Measurements from ENCODE around the gene FAM170A.

Gene FAM170A, protein sequence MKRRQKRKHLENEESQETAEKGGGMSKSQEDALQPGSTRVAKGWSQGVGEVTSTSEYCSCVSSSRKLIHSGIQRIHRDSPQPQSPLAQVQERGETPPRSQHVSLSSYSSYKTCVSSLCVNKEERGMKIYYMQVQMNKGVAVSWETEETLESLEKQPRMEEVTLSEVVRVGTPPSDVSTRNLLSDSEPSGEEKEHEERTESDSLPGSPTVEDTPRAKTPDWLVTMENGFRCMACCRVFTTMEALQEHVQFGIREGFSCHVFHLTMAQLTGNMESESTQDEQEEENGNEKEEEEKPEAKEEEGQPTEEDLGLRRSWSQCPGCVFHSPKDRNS

DNA sequence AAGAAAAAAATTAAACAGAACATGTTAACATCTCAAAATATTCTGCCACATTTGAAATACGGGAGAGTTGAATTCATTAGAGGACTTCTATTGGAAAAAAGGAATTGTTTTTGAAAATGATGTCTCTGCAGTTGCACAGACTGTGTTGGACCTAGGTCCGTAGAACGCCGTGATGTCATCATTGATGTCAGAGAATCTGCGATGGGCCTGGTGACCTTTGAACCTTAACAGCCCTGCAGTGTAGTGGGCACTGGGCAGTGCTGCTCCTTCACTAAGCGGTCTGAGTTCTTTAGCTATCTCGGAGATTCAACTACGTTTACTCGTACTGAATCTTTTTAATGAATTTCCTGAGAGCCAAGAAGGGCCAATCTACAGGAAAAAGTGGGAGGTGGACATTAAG, at the start of gene FAM170A:
Gene FAM170A (plus strand): TSS at position 220 of the 400 bp plus-strand sequence. CDS start 211 bp downstream, outside the sequence.
- Histone ChIP-seq H3K4me1 (ENCODE audit: insufficient read depth, low read length) (0 out of 2 replicates have a peak, but pooled peaks cover 4% of the 10 kb centered on the region), H3K9me3 (ENCODE audit: control insufficient read depth, insufficient read depth, low read length) (no peaks in the 10 kb centered on the region), H3K9ac (ENCODE audit: low read depth, low read length) (no peak within 1 kb of the TSS), H3K36me3 (ENCODE audit: insufficient read depth, low read length) (no peaks in the 10 kb centered on the region)

DNA sequence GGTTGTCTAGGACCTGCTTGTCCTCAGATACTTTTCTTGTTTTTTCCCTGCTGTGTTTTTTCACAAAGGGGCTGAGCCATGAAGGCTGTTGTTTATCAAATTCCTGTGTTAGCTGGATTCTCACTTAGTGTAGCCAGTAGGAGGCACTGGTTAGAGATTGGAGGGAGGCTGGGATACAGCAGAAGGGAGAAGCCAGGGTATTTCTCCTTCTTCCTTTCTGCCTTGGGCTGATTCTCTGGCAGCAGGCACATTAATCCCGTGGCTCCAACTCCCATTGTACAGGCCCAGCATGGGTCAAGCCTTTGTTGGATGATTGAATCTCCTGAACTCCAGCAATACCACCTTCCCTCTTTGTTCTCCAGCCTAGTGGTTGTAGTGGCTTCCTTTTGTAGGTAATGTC, 46.4 kb upstream of the FAM170A start:
- no peaks in the 10 kb centered on the region; the same call in 1 of the 2 replicates for H3K9me3 ChIP-seq (ENCODE audit: control insufficient read depth, insufficient read depth, low read length)
- H3K9ac ChIP-seq (ENCODE audit: low read depth, low read length): no peak overlapping the region
- peaks cover 8% of the 10 kb centered on the region; the same call in 1 of the 2 replicates for H3K4me1 ChIP-seq (ENCODE audit: insufficient read depth, low read length)
- H3K36me3 ChIP-seq (ENCODE audit: insufficient read depth, low read length): no peaks in the 10 kb centered on the region

DNA sequence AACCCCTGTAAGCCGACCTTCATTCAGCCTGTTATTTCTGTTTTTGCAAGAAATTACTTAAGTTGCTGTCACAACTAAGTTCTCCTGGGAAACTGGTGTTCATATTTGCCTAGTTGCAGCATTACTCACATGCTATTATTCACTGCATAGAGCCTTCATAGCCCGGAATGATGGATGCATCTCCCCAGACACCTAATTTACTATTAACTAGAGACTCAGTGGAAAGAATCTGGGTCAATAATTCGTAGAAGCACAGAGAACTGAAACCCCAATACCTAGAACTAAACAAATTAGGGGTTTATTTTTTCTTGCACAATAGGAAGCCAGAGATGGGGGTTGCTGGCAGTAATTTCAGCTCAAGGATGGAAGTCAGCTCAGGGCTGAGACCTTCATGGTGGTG, 45.7 kb upstream of the FAM170A start:
- Histone ChIP-seq H3K4me1 (ENCODE audit: insufficient read depth, low read length) (peaks cover 8% of the 10 kb centered on the region; the same call in 1 of the 2 replicates), H3K36me3 (ENCODE audit: insufficient read depth, low read length) (no peaks in the 10 kb centered on the region), H3K9ac (ENCODE audit: low read depth, low read length) (no peak overlapping the region)

DNA sequence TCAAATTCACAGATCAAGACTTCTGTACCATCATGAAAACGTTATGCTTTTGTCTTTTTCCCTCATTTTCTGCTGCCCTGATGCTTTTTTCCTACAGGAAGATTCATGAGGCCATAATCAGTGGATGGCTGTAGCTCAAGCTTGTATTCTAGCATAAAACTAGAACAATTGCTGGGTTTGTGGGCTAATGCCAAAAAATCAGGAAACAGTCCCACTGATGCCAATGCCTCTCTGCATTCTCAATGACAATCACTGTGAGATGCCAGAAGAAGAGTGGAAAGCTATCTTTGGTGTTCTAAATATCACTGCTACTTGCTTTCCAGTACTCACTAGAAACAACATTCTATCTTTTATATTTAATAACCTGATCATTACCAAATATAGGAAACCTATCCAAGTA, 33.3 kb upstream of the FAM170A start:
- Histone ChIP-seq H3K9me3 (ENCODE audit: control insufficient read depth, insufficient read depth, low read length) (no peaks in the 10 kb centered on the region), H3K9ac (ENCODE audit: low read depth, low read length) (no peak overlapping the region), H3K36me3 (ENCODE audit: insufficient read depth, low read length) (no peaks in the 10 kb centered on the region), H3K4me1 (ENCODE audit: insufficient read depth, low read length) (no peaks in the 10 kb centered on the region)

More for the DNA sequence above, 45.7 kb upstream of the FAM170A start:
- H3K9me3 ChIP-seq (ENCODE audit: control insufficient read depth, insufficient read depth, low read length): no peaks in the 10 kb centered on the region; the same call in 1 of the 2 replicates

DNA sequence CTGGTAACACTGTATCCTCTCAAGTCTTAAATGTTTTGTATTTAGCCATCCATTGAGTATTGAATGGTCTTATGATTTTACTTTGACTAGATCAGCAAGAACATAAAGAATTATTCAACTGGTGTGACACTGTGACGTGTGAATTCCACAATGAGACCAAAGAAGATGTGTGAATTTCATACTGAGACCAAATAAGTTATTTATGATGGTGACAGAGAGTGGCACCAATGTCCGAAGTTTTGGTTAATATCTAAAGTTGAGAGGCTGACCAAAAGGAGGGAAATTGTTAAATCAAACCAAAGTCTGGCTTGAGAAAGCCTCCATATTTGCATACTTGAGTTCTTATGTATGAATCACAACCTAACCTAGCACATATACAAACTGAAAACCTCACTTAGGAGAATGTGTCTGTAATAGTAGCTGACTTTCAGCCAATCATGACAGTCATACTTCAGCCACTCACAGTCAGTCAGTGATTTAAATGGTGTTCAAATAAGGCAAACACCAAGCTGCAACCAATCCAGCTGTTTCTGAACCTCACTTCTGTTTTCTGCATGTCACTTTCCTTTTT, 31.5 kb upstream of the FAM170A start:
- Histone ChIP-seq H3K36me3 (ENCODE audit: insufficient read depth, low read length) (no peaks in the 10 kb centered on the region), H3K9ac (ENCODE audit: low read depth, low read length) (no peak overlapping the region), H3K4me1 (ENCODE audit: insufficient read depth, low read length) (no peaks in the 10 kb centered on the region), H3K9me3 (ENCODE audit: control insufficient read depth, insufficient read depth, low read length) (no peaks in the 10 kb centered on the region)

DNA sequence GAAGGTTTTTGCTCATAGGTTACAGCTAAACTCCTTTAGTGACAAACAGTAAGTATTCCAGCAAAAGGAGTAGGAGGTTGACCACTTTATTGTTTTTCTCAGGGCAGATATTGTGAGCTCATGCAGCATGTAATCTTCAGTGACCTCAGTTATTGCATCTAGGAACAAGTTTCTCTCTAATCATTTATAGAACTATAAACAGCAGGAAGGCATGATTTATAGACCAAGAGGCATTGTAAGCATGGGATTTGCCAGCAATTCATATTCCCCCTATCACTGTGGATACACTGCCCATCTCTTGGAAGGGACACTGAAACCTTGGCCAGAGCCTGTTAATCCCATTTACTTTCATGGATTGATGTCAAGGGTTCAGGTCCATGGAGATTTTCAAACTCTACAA, 15.4 kb upstream of the FAM170A start:
- H3K36me3 ChIP-seq (ENCODE audit: insufficient read depth, low read length): no peaks in the 10 kb centered on the region
- H3K9me3 ChIP-seq (ENCODE audit: control insufficient read depth, insufficient read depth, low read length): no peaks in the 10 kb centered on the region
- H3K9ac ChIP-seq (ENCODE audit: low read depth, low read length): no peak overlapping the region
- H3K4me1 ChIP-seq (ENCODE audit: insufficient read depth, low read length): peaks cover 8% of the 10 kb centered on the region; the same call in 1 of the 2 replicates

DNA sequence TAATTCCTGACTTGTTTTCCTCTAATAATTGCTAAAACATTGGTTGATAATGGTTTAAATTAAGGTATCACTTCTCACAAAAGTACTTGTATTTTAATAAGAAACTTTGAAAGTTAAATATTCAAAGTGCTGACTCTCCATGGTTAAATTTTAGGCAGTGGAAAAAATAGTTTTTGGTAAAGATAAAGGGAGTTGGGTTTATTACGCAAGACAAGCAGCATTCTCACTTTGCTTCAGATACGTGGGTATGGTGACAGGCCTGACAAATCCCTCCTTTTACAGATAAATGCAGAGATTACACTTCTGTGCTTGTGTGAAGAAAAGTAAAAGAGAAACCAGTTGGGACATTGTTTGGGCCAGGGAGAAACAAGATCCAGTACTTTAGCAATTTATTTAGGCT, 14.5 kb upstream of the FAM170A start:
- Histone ChIP-seq H3K36me3 (ENCODE audit: insufficient read depth, low read length) (no peaks in the 10 kb centered on the region), H3K9me3 (ENCODE audit: control insufficient read depth, insufficient read depth, low read length) (no peaks in the 10 kb centered on the region), H3K4me1 (ENCODE audit: insufficient read depth, low read length) (peaks cover 4% of the 10 kb centered on the region; the same call in 1 of the 2 replicates), H3K9ac (ENCODE audit: low read depth, low read length) (no peak overlapping the region)

DNA sequence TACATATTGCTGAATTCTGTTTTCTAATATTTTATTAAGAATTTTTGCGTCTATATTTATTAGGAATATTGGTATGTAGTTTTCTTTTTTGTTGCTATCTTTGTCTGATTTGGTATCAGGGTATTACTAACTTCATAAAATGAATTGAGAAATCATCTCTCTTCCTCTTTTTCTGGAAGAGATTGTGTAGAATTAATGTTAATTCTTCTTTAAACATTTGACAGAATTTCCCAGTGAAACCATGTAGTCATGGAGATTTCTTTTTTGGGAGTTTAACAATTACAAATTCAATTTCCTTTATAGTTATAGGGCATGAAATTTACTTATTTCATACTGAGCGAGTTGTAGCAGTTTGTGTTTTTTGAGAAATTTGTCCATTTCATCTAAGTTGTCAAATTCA, 3.3 kb upstream of the FAM170A start:
- H3K4me1 ChIP-seq (ENCODE audit: insufficient read depth, low read length): 0 out of 2 replicates have a peak, but pooled peaks cover 4% of the 10 kb centered on the region
- no peaks in the 10 kb centered on the region for H3K9me3 ChIP-seq (ENCODE audit: control insufficient read depth, insufficient read depth, low read length)
- no peaks in the 10 kb centered on the region for H3K36me3 ChIP-seq (ENCODE audit: insufficient read depth, low read length)

DNA sequence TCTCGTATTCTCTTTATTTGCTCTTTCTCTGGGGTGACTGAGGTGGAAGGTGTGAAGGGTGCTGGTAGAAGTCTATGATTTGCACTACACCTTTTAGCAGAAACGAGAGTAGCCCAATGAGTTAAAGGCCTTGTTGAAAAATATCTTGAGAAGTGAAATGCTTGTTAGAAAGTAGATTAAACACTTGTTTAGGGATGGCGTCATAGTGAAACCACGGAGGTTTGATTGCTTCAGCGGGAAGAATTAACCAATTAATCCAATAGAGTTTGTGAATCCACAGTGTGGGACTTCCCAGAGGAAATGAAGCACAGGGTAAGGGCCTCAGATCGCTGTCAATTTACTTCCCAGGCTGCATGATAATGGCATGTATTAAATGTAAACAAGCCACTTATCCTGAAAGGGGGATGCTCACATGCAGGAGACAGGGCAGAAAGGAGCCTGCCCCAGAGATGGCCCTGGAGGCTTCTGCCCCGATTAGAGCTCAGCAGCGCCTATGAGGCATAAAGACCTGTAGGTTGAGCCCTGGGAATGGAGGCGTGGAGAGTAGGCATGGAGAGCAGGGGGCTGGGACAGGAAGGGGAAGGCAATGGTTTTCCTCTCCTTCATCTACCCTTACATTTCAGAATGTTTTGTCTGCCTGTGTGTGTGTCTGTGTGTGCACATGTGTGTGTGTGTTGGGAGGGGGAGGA, 1.5 kb downstream of the FAM170A start:
- no peak overlapping the region for H3K9ac ChIP-seq (ENCODE audit: low read depth, low read length)
- 0 out of 2 replicates have a peak, but pooled peaks cover 4% of the 10 kb centered on the region for H3K4me1 ChIP-seq (ENCODE audit: insufficient read depth, low read length)
- H3K36me3 ChIP-seq (ENCODE audit: insufficient read depth, low read length): no peaks in the 10 kb centered on the region
- no peaks in the 10 kb centered on the region for H3K9me3 ChIP-seq (ENCODE audit: control insufficient read depth, insufficient read depth, low read length)

More for the DNA sequence above, 3.3 kb upstream of the FAM170A start:
- H3K9ac ChIP-seq (ENCODE audit: low read depth, low read length): no peak overlapping the region

DNA sequence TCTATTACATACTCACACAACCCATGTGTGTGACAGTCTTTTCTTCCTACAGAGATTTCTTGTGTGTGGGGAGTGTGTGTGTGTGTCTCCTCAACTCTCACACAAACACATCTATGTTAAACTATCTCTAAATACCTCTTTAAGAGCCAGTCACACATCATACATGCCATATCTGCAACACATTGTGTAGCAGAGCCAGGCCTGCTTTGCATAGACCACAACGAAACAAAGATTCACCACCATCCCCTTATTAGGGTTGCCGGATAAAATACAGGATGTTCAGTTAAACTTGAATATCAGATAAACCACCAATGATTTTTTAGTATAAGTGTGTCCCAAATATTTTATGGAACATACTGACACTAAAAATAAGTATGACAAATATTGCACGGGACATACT, 2.3 kb downstream of the FAM170A start:
- H3K9me3 ChIP-seq (ENCODE audit: control insufficient read depth, insufficient read depth, low read length): no peaks in the 10 kb centered on the region
- no peak overlapping the region for H3K9ac ChIP-seq (ENCODE audit: low read depth, low read length)
- no peaks in the 10 kb centered on the region for H3K36me3 ChIP-seq (ENCODE audit: insufficient read depth, low read length)
- 0 out of 2 replicates have a peak, but pooled peaks cover 4% of the 10 kb centered on the region for H3K4me1 ChIP-seq (ENCODE audit: insufficient read depth, low read length)

DNA sequence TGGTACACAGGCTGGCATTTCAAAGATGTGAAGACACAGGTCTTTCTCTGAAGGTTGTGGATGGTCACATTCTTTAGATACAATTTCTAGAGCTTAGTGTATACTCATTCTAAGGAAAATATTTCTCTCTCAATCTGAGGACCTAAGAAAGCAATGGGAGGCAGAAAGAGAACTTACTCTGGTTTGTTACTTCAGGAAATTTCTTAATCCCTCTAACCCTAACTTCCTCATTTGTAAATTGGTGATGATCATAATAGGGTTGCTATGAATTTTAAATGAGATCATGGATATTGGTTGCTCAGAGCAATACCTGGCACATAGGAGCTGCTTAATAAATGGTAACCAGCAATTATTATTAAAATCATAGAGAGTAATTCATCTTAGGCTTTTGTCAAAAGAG, 22.1 kb downstream of the FAM170A start:
- Histone ChIP-seq H3K9me3 (ENCODE audit: control insufficient read depth, insufficient read depth, low read length) (no peaks in the 10 kb centered on the region), H3K36me3 (ENCODE audit: insufficient read depth, low read length) (no peaks in the 10 kb centered on the region), H3K9ac (ENCODE audit: low read depth, low read length) (no peak overlapping the region), H3K4me1 (ENCODE audit: insufficient read depth, low read length) (no peaks in the 10 kb centered on the region)

DNA sequence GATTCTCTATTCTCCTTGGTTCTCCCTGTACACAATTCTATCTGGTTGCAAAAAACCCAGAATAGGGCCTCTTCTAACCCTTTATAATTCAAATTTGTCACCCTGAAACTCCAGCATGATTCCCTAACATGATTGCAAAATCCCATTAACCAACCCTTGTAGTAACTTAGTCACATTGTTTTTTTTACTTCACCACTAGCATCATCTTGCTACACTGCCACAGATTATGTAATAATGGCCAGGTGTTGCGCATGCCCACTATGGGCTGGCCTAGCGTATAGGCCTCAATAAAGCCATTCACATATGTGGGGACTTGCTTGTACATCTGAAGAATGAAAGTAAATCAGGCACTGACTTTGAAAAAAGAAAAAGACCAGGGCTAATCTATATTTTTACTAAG, 25.7 kb downstream of the FAM170A start:
- Histone ChIP-seq H3K36me3 (ENCODE audit: insufficient read depth, low read length) (no peaks in the 10 kb centered on the region), H3K9ac (ENCODE audit: low read depth, low read length) (no peak overlapping the region), H3K9me3 (ENCODE audit: control insufficient read depth, insufficient read depth, low read length) (no peaks in the 10 kb centered on the region), H3K4me1 (ENCODE audit: insufficient read depth, low read length) (no peaks in the 10 kb centered on the region)

DNA sequence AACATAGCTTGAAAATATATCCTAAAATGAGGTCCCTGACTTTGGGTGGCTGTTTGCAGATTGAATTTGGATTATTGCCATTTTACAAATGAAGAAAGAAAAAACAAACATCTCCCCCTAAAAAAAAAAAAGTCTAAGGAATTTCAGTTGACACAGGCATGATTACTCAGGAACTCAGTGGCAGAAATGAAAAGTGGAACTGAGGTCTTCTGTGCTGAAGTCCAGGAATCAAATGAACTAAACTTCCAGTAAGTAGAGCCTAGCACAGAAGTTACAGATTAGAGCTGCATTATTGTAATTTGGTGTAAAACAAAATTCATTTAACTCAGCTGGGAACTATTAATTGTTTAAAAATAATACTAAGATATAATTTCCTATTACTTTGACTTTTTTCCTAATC, 26.7 kb downstream of the FAM170A start:
- Histone ChIP-seq H3K4me1 (ENCODE audit: insufficient read depth, low read length) (no peaks in the 10 kb centered on the region), H3K9me3 (ENCODE audit: control insufficient read depth, insufficient read depth, low read length) (no peaks in the 10 kb centered on the region), H3K36me3 (ENCODE audit: insufficient read depth, low read length) (no peaks in the 10 kb centered on the region), H3K9ac (ENCODE audit: low read depth, low read length) (no peak overlapping the region)

DNA sequence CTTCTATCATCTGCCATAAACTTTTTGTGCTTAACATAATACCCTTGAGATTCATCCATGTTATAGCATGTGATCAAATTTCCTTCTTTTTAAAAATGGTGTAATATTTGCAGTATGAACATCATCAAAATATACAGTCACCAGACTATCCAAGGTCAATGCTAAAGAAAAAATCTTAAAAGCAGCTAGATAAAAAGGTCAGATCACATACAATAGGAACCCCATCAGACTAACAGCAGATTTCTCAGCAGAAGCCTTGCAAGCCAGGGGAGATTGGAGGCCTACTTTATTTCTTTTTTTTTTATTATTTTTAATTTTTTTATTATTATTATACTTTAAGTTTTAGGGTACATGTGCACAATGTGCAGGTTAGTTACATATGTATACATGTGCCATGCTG, 37.2 kb downstream of the FAM170A start:
- Histone ChIP-seq H3K9ac (ENCODE audit: low read depth, low read length) (no peak overlapping the region), H3K4me1 (ENCODE audit: insufficient read depth, low read length) (no peaks in the 10 kb centered on the region), H3K36me3 (ENCODE audit: insufficient read depth, low read length) (no peaks in the 10 kb centered on the region), H3K9me3 (ENCODE audit: control insufficient read depth, insufficient read depth, low read length) (peaks cover 9% of the 10 kb centered on the region; the same call in 1 of the 2 replicates)
